ENCODE results near the gene MVD.

Gene MVD

DNA sequence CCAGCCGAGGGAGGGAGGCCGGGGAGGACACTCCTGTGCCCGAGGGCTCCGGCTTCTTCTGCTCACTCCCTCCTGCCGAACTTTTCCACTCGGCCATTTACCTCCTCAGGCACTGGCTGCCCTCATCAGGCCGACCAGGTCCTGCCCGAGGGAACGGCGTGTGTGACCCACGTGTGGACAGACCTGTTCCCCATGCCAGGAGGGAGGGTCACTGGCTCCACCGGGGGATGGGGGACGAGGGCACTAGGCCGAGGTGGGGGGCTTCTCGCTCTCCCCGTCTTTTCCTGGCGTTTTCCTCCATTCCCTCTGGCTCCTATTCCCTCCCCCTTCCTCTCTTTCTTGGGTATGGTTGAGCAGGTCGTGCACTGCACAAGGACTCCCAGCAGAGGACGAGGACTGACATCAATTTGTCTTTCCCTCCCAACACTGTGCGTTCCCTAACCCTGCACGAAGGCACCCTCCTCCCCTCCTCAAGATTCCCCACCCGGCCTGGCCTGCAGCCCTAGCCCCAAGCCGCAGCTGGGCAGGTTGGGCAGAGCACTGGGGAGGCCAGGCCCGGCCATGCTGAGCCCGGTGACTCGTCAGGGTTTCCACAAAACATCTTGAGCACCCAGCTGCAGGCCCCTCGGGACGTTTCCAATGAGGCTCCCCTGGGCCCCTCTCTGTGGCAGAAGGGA lies 27.8 kb downstream of the MVD start:
- DNase-seq (ENCODE audit: low spot score), result no peak
- no peak for TF ChIP-seq CTCF (IDR thresholded peaks at IDR 0.05; ENCODE audit: extremely low read depth, missing control alignments)

GRCh38 chr16:88634141-88634993 lies 28.5 kb downstream of the MVD start:
- no peak for TF ChIP-seq CTCF (IDR thresholded peaks at IDR 0.05; ENCODE audit: extremely low read depth, missing control alignments)
- DNase-seq (ENCODE audit: low spot score), result peak; percentile 89

GRCh38 chr16:88633684-88634140 lies 29.2 kb downstream of the MVD start:
- peak; percentile 88 for DNase-seq (ENCODE audit: low spot score)
- TF ChIP-seq CTCF (IDR thresholded peaks at IDR 0.05; ENCODE audit: extremely low read depth, missing control alignments), result no peak

DNA sequence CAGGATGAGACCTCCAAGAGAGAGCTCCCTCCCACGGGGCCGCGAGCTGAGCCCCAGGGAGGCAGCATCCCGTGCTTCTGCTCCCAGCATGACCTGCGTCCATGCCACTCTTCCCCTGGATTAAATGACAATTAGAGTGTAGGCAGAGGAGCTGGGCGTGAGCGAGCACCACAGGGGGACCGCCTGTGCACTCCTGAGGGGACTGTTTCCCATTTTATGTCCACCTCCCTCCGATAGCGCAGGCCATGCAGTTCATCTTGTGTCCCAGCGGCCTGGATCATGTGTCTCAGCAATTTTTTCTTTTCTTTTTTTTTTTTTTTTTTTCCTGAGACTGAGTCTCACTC lies 30.3 kb downstream of the MVD start:
- no peak for DNase-seq (ENCODE audit: low spot score)
- no peak for TF ChIP-seq CTCF (IDR thresholded peaks at IDR 0.05; ENCODE audit: extremely low read depth, missing control alignments)

- DNase-seq (ENCODE audit: low spot score), result no peak
- TF ChIP-seq CTCF (IDR thresholded peaks at IDR 0.05; ENCODE audit: extremely low read depth, missing control alignments), result no peak
Observed at GRCh38 chr16:88631920-88632586, 30.8 kb downstream of the MVD start.

- no peak for TF ChIP-seq CTCF (IDR thresholded peaks at IDR 0.05; ENCODE audit: extremely low read depth, missing control alignments)
- DNase-seq (ENCODE audit: low spot score), result no peak
Observed at GRCh38 chr16:88631384-88631783, 31.5 kb downstream of the MVD start.

DNA sequence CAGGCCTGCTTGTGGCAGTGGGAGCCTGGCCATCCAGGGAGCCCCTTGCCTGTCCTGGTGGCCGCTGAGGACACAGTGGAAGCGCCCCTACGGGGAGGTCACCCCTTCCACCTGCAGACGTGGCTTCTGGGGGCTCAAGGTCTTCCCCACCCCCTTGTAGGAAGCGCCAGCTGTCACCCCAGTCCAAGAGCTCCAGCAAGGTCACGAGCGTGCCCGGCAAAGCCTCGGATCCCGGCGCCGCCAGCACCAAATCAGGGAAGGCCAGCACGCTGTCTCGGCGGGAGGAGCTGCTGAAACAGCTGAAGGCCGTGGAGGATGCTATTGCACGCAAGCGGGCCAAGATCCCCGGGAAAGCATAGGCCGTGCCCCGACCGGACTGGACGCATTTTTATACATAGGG lies 31.9 kb downstream of the MVD start:
- DNase-seq (ENCODE audit: low spot score), result no peak
- no peak for TF ChIP-seq CTCF (IDR thresholded peaks at IDR 0.05; ENCODE audit: extremely low read depth, missing control alignments)
